Brain microvascular endothelial cell (primary cell): Measurements from ENCODE around the gene SOBP.

ENCODE experiments used
- DNase-seq: peaks from one replicate; pipeline ENCODE4 v3.0.0-alpha.2; 2020
- H3K27ac ChIP-seq: fragments of 250-450 bp; sonication (Bioruptor Pico); 2 replicates; pipeline ENCODE4 v1.5.1; 2020; ENCODE audit warnings: mild to moderate bottlenecking, moderate library complexity
- H3K27me3 ChIP-seq: fragments of 250-450 bp; sonication (Bioruptor Pico); replicated peaks from 2 replicates; pipeline ENCODE4 v1.5.1; 2020; ENCODE audit warnings: mild to moderate bottlenecking
- H3K36me3 ChIP-seq: fragments of 250-450 bp; sonication (Bioruptor Pico); replicated peaks from 2 replicates; pipeline ENCODE4 v1.5.1; 2020; ENCODE audit warnings: mild to moderate bottlenecking
- H3K4me3 ChIP-seq: 2 replicates; pipeline ENCODE4 v1.5.1; 2011; ENCODE audit warnings: low read depth, mild to moderate bottlenecking, control low read depth, low read length, moderate library complexity
- CTCF ChIP-seq: IDR thresholded peaks from 2 replicates; pipeline ENCODE4 v1.5.1; 2011; ENCODE audit warnings: low read depth, mild to moderate bottlenecking, moderate library complexity, low read length, control low read depth, inconsistent platforms; ENCODE audit errors: missing control alignments
- in situ Hi-C: cut with HindIII; loops from 2 replicates; pipeline ENCODE4 v1.10.0; 2017; ENCODE audit warnings: low sequenced_read_pairs, low pct_ligation_motif_present

SOBP gene

GRCh38 chr6:107654764-107655163 lies 164.8 kb downstream of the SOBP start:
- in situ Hi-C loops, result no loop called here
- Histone ChIP-seq H3K36me3 (no peaks in the 10 kb centered on the region), H3K27me3 (no peaks in the 10 kb centered on the region), H3K4me3 (no peak overlapping the region), H3K27ac (no peak overlapping the region)
- no peak for DNase-seq
- no peak for TF ChIP-seq CTCF

- H3K4me3 ChIP-seq, result no peak overlapping the region
- in situ Hi-C loops, result no loop called here
Measured at GRCh38 chr6:107655245-107655644, 165.3 kb downstream of the SOBP start.

GRCh38 chr6:107655864-107656263 lies 165.9 kb downstream of the SOBP start:
- no peak for TF ChIP-seq CTCF
- no peak for DNase-seq
- Histone ChIP-seq H3K27me3 (no peaks in the 10 kb centered on the region), H3K4me3 (no peak overlapping the region), H3K27ac (no peak overlapping the region), H3K36me3 (no peaks in the 10 kb centered on the region)
- in situ Hi-C loops, result no loop called here

More at GRCh38 chr6:107655245-107655644, 165.3 kb downstream of the SOBP start:
- Histone ChIP-seq H3K27ac (no peak overlapping the region), H3K27me3 (no peaks in the 10 kb centered on the region), H3K36me3 (no peaks in the 10 kb centered on the region)
- DNase-seq, result no peak
- peak; percentile 48 for TF ChIP-seq CTCF

GRCh38 chr6:107656401-107656800 lies 166.5 kb downstream of the SOBP start:
- Histone ChIP-seq H3K4me3 (no peak overlapping the region), H3K36me3 (no peaks in the 10 kb centered on the region), H3K27ac (no peak overlapping the region), H3K27me3 (no peaks in the 10 kb centered on the region)
- in situ Hi-C loops, result no loop called here
- no peak for TF ChIP-seq CTCF
- DNase-seq, result no peak

GRCh38 chr6:107656883-107657282 lies 167.0 kb downstream of the SOBP start:
- in situ Hi-C loops, result no loop called here
- no peak for DNase-seq
- no peak overlapping the region for H3K27ac ChIP-seq
- TF ChIP-seq CTCF, result no peak
- no peak overlapping the region for H3K4me3 ChIP-seq
- no peaks in the 10 kb centered on the region for H3K27me3 ChIP-seq
- no peaks in the 10 kb centered on the region for H3K36me3 ChIP-seq

GRCh38 chr6:107657373-107657754 lies 167.4 kb downstream of the SOBP start:
- Histone ChIP-seq H3K36me3 (no peaks in the 10 kb centered on the region), H3K4me3 (no peak overlapping the region), H3K27ac (no peak overlapping the region), H3K27me3 (no peaks in the 10 kb centered on the region)
- no peak for DNase-seq
- in situ Hi-C loops, result no loop called here
- TF ChIP-seq CTCF, result no peak
